ENCODE measurements around the gene ZNF804A.

The ZNF804A gene

GRCh38 chr2:184558713-184559464 lies 39.4 kb upstream of the ZNF804A start:
- no peak for ATAC-seq
- TF ChIP-seq ZNF565 (CRISPR knock-in tag; conservative IDR thresholded peaks at IDR 0.05; ENCODE audit: low read depth): no peak
- TF ChIP-seq TCF4 (CRISPR knock-in tag; IDR thresholded peaks at IDR 0.05; ENCODE audit: borderline replicate concordance): no peak
- no peak for TF ChIP-seq ESRRG (CRISPR knock-in tag; IDR thresholded peaks at IDR 0.05)
- no peak for TF ChIP-seq TOX (CRISPR knock-in tag; IDR thresholded peaks at IDR 0.05; ENCODE audit: borderline replicate concordance)

- ATAC-seq: no peak
- TF ChIP-seq ZC3H10 (CRISPR knock-in tag; IDR thresholded peaks at IDR 0.05) (no peak), RARB (CRISPR knock-in tag; IDR thresholded peaks at IDR 0.05) (no peak), PPARA (CRISPR knock-in tag; IDR thresholded peaks at IDR 0.05; ENCODE audit: borderline replicate concordance) (no peak), ARNTL (CRISPR knock-in tag; IDR thresholded peaks at IDR 0.05; ENCODE audit: borderline replicate concordance, low read depth) (no peak), CREB5 (CRISPR knock-in tag; IDR thresholded peaks at IDR 0.05; ENCODE audit: low read depth) (no peak), ZFP3 (CRISPR knock-in tag; IDR thresholded peaks at IDR 0.05) (no peak), ZNF8 (CRISPR knock-in tag; IDR thresholded peaks at IDR 0.05) (no peak), ISL1 (CRISPR knock-in tag; IDR thresholded peaks at IDR 0.05) (no peak), PATZ1 (CRISPR knock-in tag; IDR thresholded peaks at IDR 0.05; ENCODE audit: borderline replicate concordance) (no peak), ZFP30 (CRISPR knock-in tag; IDR thresholded peaks at IDR 0.05) (no peak), ESRRG (CRISPR knock-in tag; IDR thresholded peaks at IDR 0.05) (no peak)
- TF ChIP-seq, protein P1, sequence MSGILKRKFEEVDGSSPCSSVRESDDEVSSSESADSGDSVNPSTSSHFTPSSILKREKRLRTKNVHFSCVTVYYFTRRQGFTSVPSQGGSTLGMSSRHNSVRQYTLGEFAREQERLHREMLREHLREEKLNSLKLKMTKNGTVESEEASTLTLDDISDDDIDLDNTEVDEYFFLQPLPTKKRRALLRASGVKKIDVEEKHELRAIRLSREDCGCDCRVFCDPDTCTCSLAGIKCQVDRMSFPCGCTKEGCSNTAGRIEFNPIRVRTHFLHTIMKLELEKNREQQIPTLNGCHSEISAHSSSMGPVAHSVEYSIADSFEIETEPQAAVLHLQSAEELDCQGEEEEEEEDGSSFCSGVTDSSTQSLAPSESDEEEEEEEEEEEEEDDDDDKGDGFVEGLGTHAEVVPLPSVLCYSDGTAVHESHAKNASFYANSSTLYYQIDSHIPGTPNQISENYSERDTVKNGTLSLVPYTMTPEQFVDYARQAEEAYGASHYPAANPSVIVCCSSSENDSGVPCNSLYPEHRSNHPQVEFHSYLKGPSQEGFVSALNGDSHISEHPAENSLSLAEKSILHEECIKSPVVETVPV (CRISPR knock-in tag; IDR thresholded peaks at IDR 0.05): no peak
Observed at GRCh38 chr2:184560603-184561002, 37.7 kb upstream of the ZNF804A start.

DNA sequence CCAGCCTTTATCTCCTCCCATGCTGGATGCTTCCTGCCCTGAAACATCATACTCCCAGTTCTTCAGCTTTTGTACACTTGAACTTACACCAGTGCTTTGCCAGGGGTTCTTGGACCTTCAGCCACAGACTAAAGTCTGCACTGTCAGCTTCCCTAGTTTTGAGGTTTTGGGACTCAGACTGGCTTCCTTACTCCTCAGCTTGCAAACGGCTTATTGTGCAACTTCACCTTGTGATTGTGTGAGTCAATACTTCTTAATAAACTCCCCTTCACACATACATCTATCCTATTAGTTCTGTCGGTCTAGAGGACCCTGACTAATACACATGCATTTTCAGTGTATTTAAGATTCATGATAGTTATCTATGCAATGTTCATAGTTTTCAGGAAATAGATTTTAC lies 35.8 kb upstream of the ZNF804A start:
- ATAC-seq: no peak
- TF ChIP-seq TSHZ2 (CRISPR knock-in tag; IDR thresholded peaks at IDR 0.05) (no peak), OSR1 (CRISPR knock-in tag; IDR thresholded peaks at IDR 0.05) (no peak), RARB (CRISPR knock-in tag; IDR thresholded peaks at IDR 0.05) (no peak)

GRCh38 chr2:184564092-184564491 lies 34.2 kb upstream of the ZNF804A start:
- TF ChIP-seq RARB (CRISPR knock-in tag; IDR thresholded peaks at IDR 0.05) (no peak), GLIS3 (CRISPR knock-in tag; IDR thresholded peaks at IDR 0.05) (no peak), OSR1 (CRISPR knock-in tag; IDR thresholded peaks at IDR 0.05) (no peak), ZNF70 (CRISPR knock-in tag; IDR thresholded peaks at IDR 0.05) (no peak), ZFP30 (CRISPR knock-in tag; IDR thresholded peaks at IDR 0.05) (no peak), SNAI2 (CRISPR knock-in tag; IDR thresholded peaks at IDR 0.05) (no peak), ARNTL (CRISPR knock-in tag; IDR thresholded peaks at IDR 0.05; ENCODE audit: borderline replicate concordance, low read depth) (no peak), ESRRG (CRISPR knock-in tag; IDR thresholded peaks at IDR 0.05) (no peak), TCF4 (CRISPR knock-in tag; IDR thresholded peaks at IDR 0.05; ENCODE audit: borderline replicate concordance) (no peak), ZNF565 (CRISPR knock-in tag; conservative IDR thresholded peaks at IDR 0.05; ENCODE audit: low read depth) (no peak), CREB5 (CRISPR knock-in tag; IDR thresholded peaks at IDR 0.05; ENCODE audit: low read depth) (no peak), ZFP3 (CRISPR knock-in tag; IDR thresholded peaks at IDR 0.05) (no peak), CSDC2 (CRISPR knock-in tag; IDR thresholded peaks at IDR 0.05) (no peak), ZNF8 (CRISPR knock-in tag; IDR thresholded peaks at IDR 0.05) (no peak), BACH2 (CRISPR knock-in tag; IDR thresholded peaks at IDR 0.05; ENCODE audit: borderline replicate concordance) (no peak), PPARA (CRISPR knock-in tag; IDR thresholded peaks at IDR 0.05; ENCODE audit: borderline replicate concordance) (no peak)
- TF ChIP-seq, protein P1 (CRISPR knock-in tag; IDR thresholded peaks at IDR 0.05): no peak
- TF ChIP-seq, protein P2, sequence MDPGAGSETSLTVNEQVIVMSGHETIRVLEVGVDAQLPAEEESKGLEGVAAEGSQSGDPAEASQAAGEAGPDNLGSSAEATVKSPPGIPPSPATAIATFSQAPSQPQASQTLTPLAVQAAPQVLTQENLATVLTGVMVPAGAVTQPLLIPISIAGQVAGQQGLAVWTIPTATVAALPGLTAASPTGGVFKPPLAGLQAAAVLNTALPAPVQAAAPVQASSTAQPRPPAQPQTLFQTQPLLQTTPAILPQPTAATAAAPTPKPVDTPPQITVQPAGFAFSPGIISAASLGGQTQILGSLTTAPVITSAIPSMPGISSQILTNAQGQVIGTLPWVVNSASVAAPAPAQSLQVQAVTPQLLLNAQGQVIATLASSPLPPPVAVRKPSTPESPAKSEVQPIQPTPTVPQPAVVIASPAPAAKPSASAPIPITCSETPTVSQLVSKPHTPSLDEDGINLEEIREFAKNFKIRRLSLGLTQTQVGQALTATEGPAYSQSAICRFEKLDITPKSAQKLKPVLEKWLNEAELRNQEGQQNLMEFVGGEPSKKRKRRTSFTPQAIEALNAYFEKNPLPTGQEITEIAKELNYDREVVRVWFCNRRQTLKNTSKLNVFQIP (CRISPR knock-in tag; IDR thresholded peaks at IDR 0.05; ENCODE audit: borderline replicate concordance, low read depth): no peak
- no peak for ATAC-seq

Data from SK-N-SH treated with all-trans-retinoic acid at 6 μM for 48 hours (cell line).